Heart left ventricle (tissue), 13 donors: Measurements from ENCODE around the gene MRPS6.

Experiments used
- CTCF ChIP-seq, 12 donors: fragments of 200-600 bp; sonication (generic) in 4 of 12; IDR thresholded peaks; one replicate each; pipeline versions ENCODE4 v1.5.0 to v1.8.0; 2018 to 2022; ENCODE audit warnings: antibody characterized with exemption in 12 of 12, mild to moderate bottlenecking in 5 of 12
- POLR2A ChIP-seq, 2 donors: fragments of 450-650 bp; IDR thresholded peaks; one replicate each; pipeline ENCODE4 v1.6.1; 2017; ENCODE audit warnings: antibody characterized with exemption in 2 of 2, mild to moderate bottlenecking in 2 of 2, moderate library complexity in 2 of 2
- donor health status: ischemic (EF 13 %, LVEDD 7.1; RV severe dilation, severe dysfunction).
- donor health status: DM: no; HTN: yes; CAD: no.
- donor health status: DM: no; HTN: no; CAD: no.
- donor health status: ischemic (EF 25% LVEDD 6.9; RV normal size, moderate dysfunction).
- donor health status: ischemic (EF 25% LVEDD 5.7; RV mildly dilated, moderate dysfunction).
- donor health status: ischemic (EF 35%, LVEDD 5.7; RV mildly dilated, moderate dysfunction).
- donor health status: nonischemic (EF 11% LVEDD 7.7; RV severe dilation, severe dysfunction).
- donor health status: DM: yes; HTN: yes; CAD: no.
- donor health status: PGD.
- donor health status: ischemic (EF 29% LVEDD 5.4; RV normal size, mild dysfunction).
- donor health status: nonischemic (EF 23%, LVEDD 6.1; RV moderate dilation, normal function).

GRCh38 chr21:34047835-34048234 is 25.5 kb upstream of the MRPS6 start:
- TF ChIP-seq POLR2A (IDR thresholded peaks at IDR 0.05), result no peak
- no peak for TF ChIP-seq CTCF (IDR thresholded peaks at IDR 0.05)
